Stimulated activated CD4-positive, alpha-beta T cell treated with anti-CD3 and anti-CD28 coated beads, Interleukin-12 subunit alpha, Interleukin-12 subunit beta, amount 100 ng/mL, for 48 hours (primary cell): Measurements from ENCODE around the gene HAUS1.

ENCODE experiments used
- DNase-seq, 3 donors: peaks; one replicate each; pipeline ENCODE4 v3.0.0-alpha.2; 2020; ENCODE audit warnings: low read depth in 2 of 3, low spot score in 1 of 3

HAUS1 gene

GRCh38 chr18:46104128-46104911, at the start of gene HAUS1:
HAUS1 (plus strand) TSS chr18:46104385; CDS start chr18:46104412, 27 bp downstream.
- DNase-seq: peak; percentile 76 to 81 (median 79)

GRCh38 chr18:46054956-46055837, 49.0 kb upstream of the HAUS1 start:
- DNase-seq: no peak

GRCh38 chr18:46055838-46056230, 48.4 kb upstream of the HAUS1 start:
- no peak for DNase-seq

GRCh38 chr18:46060359-46060841, 43.8 kb upstream of the HAUS1 start:
- DNase-seq: no peak

GRCh38 chr18:46061387-46061786, 42.8 kb upstream of the HAUS1 start:
- no peak for DNase-seq

GRCh38 chr18:46061796-46062195, 42.4 kb upstream of the HAUS1 start:
- DNase-seq: no peak

GRCh38 chr18:46062781-46063180, 41.4 kb upstream of the HAUS1 start:
- no peak for DNase-seq

- DNase-seq: no peak
Observed at GRCh38 chr18:46067438-46068007, 36.7 kb upstream of the HAUS1 start.

GRCh38 chr18:46068763-46069162, 35.4 kb upstream of the HAUS1 start:
- DNase-seq: no peak

GRCh38 chr18:46069524-46069923, 34.7 kb upstream of the HAUS1 start:
- no peak for DNase-seq

GRCh38 chr18:46070232-46070631, 34.0 kb upstream of the HAUS1 start:
- DNase-seq: no peak

GRCh38 chr18:46070815-46071652, 33.2 kb upstream of the HAUS1 start:
- no peak for DNase-seq

- DNase-seq: peak in 2 of 3 donors; percentile 55 to 59
Observed at GRCh38 chr18:46071653-46072375, 32.4 kb upstream of the HAUS1 start, which contains the start of gene PSTPIP2. PSTPIP2 (minus strand) TSS chr18:46072260; CDS start chr18:46072188, 72 bp downstream.

- DNase-seq: no peak
Observed at GRCh38 chr18:46072376-46072867, 31.8 kb upstream of the HAUS1 start.

GRCh38 chr18:46072959-46073358, 31.2 kb upstream of the HAUS1 start:
- DNase-seq: no peak

GRCh38 chr18:46073474-46074331, 30.5 kb upstream of the HAUS1 start:
- peak in 1 of 3 donors; percentile 97 for DNase-seq

GRCh38 chr18:46079336-46079735, 24.8 kb upstream of the HAUS1 start:
- DNase-seq: no peak

GRCh38 chr18:46080156-46080555, 24.0 kb upstream of the HAUS1 start:
- no peak for DNase-seq

- DNase-seq: no peak
Observed at GRCh38 chr18:46084431-46084830, 19.8 kb upstream of the HAUS1 start.
